ENCODE measurements around the gene BET1.

The BET1 gene

GRCh38 chr7:93955304-93955703 lies 48.9 kb downstream of the BET1 start:
- DNase-seq = no peak

- DNase-seq = no peak
Observed at GRCh38 chr7:93949423-93949822, 54.7 kb downstream of the BET1 start.

GRCh38 chr7:93948873-93949272 lies 55.3 kb downstream of the BET1 start:
- no peak for DNase-seq

GRCh38 chr7:93948106-93948505 lies 56.0 kb downstream of the BET1 start:
- DNase-seq = no peak

GRCh38 chr7:93945756-93946535 lies 58.2 kb downstream of the BET1 start:
- no peak for DNase-seq

- DNase-seq = no peak
Observed at GRCh38 chr7:93945083-93945482, 59.1 kb downstream of the BET1 start.

GRCh38 chr7:93944673-93945072 lies 59.5 kb downstream of the BET1 start:
- no peak for DNase-seq

- DNase-seq = no peak
Observed at GRCh38 chr7:93943816-93944540, 60.2 kb downstream of the BET1 start.
